SK-N-SH treated with all-trans-retinoic acid at 6 μM for 48 hours (cell line): ENCODE data around the gene ARHGAP24.

Experiments used
- ARNTL ChIP-seq: fragments of 450-650 bp; formaldehyde crosslinking; IDR thresholded peaks from 2 replicates; pipeline ENCODE4 v1.5.0; 2020; ENCODE audit warnings: low read depth, mild to moderate bottlenecking, moderate library complexity, borderline replicate concordance
- PATZ1 ChIP-seq: fragments of 250-450 bp; sonication (Bioruptor Pico); IDR thresholded peaks from 2 replicates; pipeline ENCODE4 v1.8.0; 2020; ENCODE audit warnings: mild to moderate bottlenecking, moderate library complexity, borderline replicate concordance
- PPARA ChIP-seq: fragments of 250-450 bp; sonication (Bioruptor Pico); IDR thresholded peaks from 2 replicates; pipeline ENCODE4 v1.5.0; 2020; ENCODE audit warnings: mild to moderate bottlenecking, borderline replicate concordance
- ZFP30 ChIP-seq: fragments of 450-650 bp; formaldehyde crosslinking; IDR thresholded peaks from 2 replicates; pipeline ENCODE4 v1.5.0; 2022; ENCODE audit warnings: mild to moderate bottlenecking, moderate library complexity
- ZNF70 ChIP-seq: fragments of 450-650 bp; formaldehyde crosslinking; IDR thresholded peaks from 2 replicates; pipeline ENCODE4 v1.5.0; 2020; ENCODE audit warnings: mild to moderate bottlenecking, moderate library complexity

DNA sequence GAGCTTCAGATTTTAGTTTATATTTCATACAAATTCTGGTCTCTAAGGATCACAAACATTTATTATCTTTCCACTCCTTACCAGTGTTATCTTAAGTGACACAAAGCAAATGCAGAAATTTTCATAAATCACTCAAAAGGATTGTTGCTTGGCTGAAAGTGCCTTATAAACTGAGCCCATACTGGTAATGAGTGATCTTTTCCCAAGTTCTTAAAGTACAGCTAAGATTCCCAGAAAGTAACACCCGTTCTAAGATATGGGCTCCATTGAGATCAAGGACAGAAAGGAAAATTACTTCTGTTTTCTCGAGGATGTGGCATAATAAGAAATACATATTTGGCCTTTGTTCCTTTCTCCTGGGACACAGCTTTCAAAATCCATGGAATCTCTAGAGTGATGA is 313.7 kb downstream of the ARHGAP24 start:
- TF ChIP-seq ARNTL (CRISPR knock-in tag) (no peak), PATZ1 (no peak), ZFP30 (CRISPR knock-in tag) (no peak), PPARA (CRISPR knock-in tag) (no peak), ZNF70 (CRISPR knock-in tag) (no peak)
